Right atrium auricular region (tissue), 2 donors: ENCODE measurements around the gene ENOX2. TPM values are rescaled to one million over a fixed set of nuclear protein-coding genes. Genes with fewer than 3 reads are reported as not detected.

Experiments
- DNase-seq: peaks from one replicate; pipeline ENCODE4 v3.0.0-alpha.2; 2019; ENCODE audit warnings: low spot score
- H3K27ac ChIP-seq, 2 donors: fragments of 200-600 bp; sonication (generic); 1 replicate in 1 of 2; 2 replicates in 1 of 2; pipeline ENCODE4 v1.5.1; 2016 to 2019
- H3K27me3 ChIP-seq, 2 donors: fragments of 200-600 bp; sonication (generic); one replicate each; pipeline versions ENCODE4 v1.5.1 to v1.6.0; 2017 to 2019
- H3K36me3 ChIP-seq: fragments of 200-600 bp; sonication (generic); one replicate; pipeline ENCODE4 v1.5.1; 2016
- H3K4me1 ChIP-seq, 2 donors: fragments of 200-600 bp; sonication (generic); one replicate each; pipeline versions ENCODE4 v1.5.1 to v1.6.0; 2017 to 2019
- H3K4me3 ChIP-seq, 2 donors: fragments of 200-600 bp; sonication (generic); 1 replicate in 1 of 2; 2 replicates in 1 of 2; pipeline ENCODE4 v1.5.1; 2017 to 2019; ENCODE audit warnings: mild to moderate bottlenecking in 1 of 2, moderate library complexity in 1 of 2
- H3K9me3 ChIP-seq, 2 donors: fragments of 200-600 bp; sonication (generic); one replicate each; pipeline ENCODE4 v1.5.1; 2019
- total RNA-seq, 2 donors: library from RNA; depleted of rRNA; stranded (reverse); fragments of >200 nt; gene quantifications; one replicate each; pipeline ENCODE4 v1.1.0, GENCODE V29; 2016
- TF ChIP-seq, protein P1 (sequence below), 2 donors: fragments of 200-600 bp; sonication (generic); IDR thresholded peaks; one replicate each; pipeline ENCODE4 v1.5.1; 2019; ENCODE audit warnings: antibody characterized with exemption in 2 of 2

The ENOX2 gene
- total RNA-seq, 2 donors from 2014 or later = 16.8 to 22.6 TPM

DNA sequence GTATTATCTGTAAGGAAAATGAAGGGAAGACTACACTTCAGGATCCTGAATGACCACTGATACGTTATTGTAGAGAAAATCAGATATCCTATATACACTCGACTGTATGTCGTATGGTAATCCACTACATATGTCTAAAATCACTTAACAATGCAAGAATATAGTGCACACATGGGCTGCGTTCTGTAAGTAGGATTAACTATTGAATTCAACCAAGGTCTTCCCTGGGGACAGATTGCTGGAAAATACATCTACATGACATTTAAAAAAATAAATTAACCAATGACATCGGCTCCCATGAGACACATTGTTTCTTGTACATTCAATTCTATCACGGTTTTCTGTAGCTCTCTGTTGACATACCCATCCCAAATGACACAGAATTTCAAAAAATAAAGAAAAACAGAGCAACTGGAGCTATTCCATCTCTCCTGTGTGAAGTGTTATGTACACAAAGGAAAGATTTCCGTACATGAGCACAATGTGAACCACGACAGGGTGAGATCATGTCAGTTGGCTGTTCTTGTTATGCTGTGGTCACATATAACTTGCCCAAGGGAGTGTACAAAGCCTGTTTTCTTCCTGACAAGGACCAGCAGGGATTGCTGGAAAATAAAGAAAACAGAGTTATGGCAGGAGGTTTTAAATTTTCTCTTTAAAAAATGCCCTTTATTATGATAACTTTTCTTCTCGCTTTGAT, 6.1 kb downstream of the ENOX2 start:
- peak overlapping the region; percentile 32 to 70 for H3K27ac ChIP-seq

DNA sequence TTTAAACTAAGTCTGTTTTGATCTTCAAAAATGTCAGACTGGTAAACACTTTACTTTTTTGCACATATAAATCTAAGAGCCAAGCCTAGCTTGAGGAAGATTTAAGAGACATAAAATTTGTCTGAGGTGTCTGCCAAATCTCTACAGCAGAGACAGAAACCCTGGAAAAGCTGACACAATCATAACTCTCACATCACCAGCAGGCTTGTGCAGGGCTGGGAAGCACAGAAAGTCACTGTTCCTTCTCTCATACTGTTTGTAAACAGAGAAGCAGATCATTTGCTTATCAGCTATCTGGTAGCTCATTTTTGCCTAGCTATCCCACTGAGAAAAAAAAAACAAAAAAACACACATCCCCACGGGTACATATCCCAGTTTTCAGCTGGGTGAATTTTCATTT, 7.0 kb downstream of the ENOX2 start:
- no peaks in the 10 kb centered on the region for H3K27me3 ChIP-seq
- no peak overlapping the region for H3K4me3 ChIP-seq
- H3K36me3 ChIP-seq = no peaks in the 10 kb centered on the region
- H3K27ac ChIP-seq = peak overlapping the region; percentile 32 to 70
- TF ChIP-seq, protein P1, sequence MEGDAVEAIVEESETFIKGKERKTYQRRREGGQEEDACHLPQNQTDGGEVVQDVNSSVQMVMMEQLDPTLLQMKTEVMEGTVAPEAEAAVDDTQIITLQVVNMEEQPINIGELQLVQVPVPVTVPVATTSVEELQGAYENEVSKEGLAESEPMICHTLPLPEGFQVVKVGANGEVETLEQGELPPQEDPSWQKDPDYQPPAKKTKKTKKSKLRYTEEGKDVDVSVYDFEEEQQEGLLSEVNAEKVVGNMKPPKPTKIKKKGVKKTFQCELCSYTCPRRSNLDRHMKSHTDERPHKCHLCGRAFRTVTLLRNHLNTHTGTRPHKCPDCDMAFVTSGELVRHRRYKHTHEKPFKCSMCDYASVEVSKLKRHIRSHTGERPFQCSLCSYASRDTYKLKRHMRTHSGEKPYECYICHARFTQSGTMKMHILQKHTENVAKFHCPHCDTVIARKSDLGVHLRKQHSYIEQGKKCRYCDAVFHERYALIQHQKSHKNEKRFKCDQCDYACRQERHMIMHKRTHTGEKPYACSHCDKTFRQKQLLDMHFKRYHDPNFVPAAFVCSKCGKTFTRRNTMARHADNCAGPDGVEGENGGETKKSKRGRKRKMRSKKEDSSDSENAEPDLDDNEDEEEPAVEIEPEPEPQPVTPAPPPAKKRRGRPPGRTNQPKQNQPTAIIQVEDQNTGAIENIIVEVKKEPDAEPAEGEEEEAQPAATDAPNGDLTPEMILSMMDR (IDR thresholded peaks at IDR 0.05) = no peak
- H3K4me1 ChIP-seq = peaks cover 0 to 9% of the 10 kb centered on the region in 2 donors
- H3K9me3 ChIP-seq = no peaks in the 10 kb centered on the region
- no peak for DNase-seq

More for the DNA sequence above, 6.1 kb downstream of the ENOX2 start:
- TF ChIP-seq, protein P1 (IDR thresholded peaks at IDR 0.05) = no peak
- Histone ChIP-seq H3K36me3 (no peaks in the 10 kb centered on the region), H3K4me3 (no peak overlapping the region), H3K27me3 (no peaks in the 10 kb centered on the region), H3K9me3 (no peaks in the 10 kb centered on the region), H3K4me1 (peaks cover 0 to 9% of the 10 kb centered on the region in 2 donors)
- no peak for DNase-seq

DNA sequence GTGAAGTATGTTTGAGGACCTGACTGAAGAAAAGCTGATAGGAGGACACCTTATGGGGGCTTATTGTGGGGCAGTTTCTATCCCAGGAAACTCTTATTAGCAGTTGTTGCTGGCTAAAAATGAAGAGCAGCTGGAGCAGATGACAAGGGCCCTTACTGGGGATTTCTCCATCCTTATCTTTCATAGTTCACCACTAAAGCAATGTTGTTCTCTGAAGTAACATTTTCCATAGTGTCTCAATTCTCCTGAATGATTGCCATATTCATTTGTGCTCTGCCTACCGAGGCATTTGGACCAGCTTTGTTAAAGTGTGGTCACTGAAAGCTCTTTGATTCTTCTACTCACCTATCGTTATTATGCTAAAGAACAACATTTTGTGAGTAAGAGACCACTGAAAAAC, 7.7 kb downstream of the ENOX2 start:
- Histone ChIP-seq H3K4me1 (peaks cover 0 to 9% of the 10 kb centered on the region in 2 donors), H3K4me3 (no peak overlapping the region), H3K27ac (peak overlapping the region in 1 of 2 donors; percentile 70), H3K27me3 (no peaks in the 10 kb centered on the region), H3K36me3 (no peaks in the 10 kb centered on the region), H3K9me3 (no peaks in the 10 kb centered on the region)
- TF ChIP-seq, protein P1 (IDR thresholded peaks at IDR 0.05) = no peak
- no peak for DNase-seq

DNA sequence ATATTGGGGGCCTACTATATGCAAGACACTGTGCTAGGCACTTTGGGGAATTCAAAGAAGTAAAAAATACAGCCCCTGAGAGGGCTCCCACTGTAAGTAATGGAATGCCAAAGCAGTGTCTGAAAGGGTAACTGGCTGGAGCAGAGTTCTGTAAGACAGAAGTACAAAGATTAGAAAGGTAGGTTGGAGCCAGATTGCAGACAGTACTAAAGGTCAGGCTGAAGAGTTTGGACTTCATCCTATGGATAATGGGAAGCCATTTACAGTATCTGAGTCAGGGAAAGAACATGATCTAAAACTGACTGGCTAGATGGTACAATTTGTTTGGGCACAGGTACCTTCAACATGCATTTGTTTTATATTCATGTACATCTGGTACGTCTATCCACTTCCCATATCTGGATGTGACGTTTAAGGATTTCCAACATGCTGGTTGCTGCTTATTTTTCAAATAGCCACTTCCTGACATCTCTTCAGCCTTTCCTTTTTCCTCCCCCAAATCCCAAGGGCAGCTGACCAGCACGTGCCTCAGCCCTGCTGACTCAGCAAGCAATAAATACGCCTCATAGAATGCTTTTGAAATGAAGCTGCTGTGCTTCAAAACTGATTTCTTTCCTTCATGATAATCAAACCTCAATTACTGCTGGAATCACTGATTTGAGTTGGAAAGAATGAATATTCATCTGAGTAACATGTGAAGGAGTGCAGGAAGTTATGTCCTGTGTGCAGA, 9.5 kb downstream of the ENOX2 start:
- no peak for DNase-seq
- Histone ChIP-seq H3K27me3 (no peaks in the 10 kb centered on the region), H3K4me1 (peaks cover 0 to 9% of the 10 kb centered on the region in 2 donors), H3K36me3 (no peaks in the 10 kb centered on the region), H3K9me3 (no peaks in the 10 kb centered on the region), H3K4me3 (no peak overlapping the region), H3K27ac (no peak overlapping the region)
- TF ChIP-seq, protein P1 (IDR thresholded peaks at IDR 0.05) = no peak

DNA sequence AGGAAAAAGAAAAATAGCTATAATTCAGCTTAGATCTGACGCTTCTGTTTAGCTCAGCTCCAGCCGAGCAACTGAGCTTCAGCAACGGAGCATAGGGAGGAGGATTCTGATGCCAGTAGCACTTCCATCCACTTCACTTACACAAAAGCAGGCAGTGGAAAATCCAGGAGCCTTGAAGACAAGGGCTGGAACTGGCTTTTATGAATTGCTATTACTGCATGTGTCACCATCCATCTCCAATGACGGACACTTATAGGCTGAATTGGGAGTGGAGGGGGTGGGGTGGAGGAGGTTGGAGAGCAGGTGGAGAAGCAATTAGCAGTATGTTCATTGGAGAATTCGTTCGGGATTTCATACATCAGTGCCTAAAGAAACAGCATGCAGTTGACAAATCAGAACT, 15.6 kb downstream of the ENOX2 start:
- Histone ChIP-seq H3K27ac (no peak overlapping the region), H3K4me3 (no peak overlapping the region), H3K27me3 (peaks cover 0 to 3% of the 10 kb centered on the region in 2 donors), H3K36me3 (no peaks in the 10 kb centered on the region), H3K9me3 (no peaks in the 10 kb centered on the region), H3K4me1 (no peaks in the 10 kb centered on the region)
- no peak for DNase-seq
- TF ChIP-seq, protein P1 (IDR thresholded peaks at IDR 0.05) = no peak
